IMR-90 (cell line): ENCODE data around the gene DDX41. TPM values are rescaled to one million over a fixed set of nuclear protein-coding genes. Genes with fewer than 3 reads are reported as not detected.

Source experiments
- ATAC-seq: fragments of 200-7000 bp; cut with Tn5 transposase; 2 replicates; pipeline ENCODE4 v1.9.1; 2020; ENCODE audit warnings: low read depth, mild to moderate bottlenecking, moderate library complexity
- BruUV-seq: library from RNA; stranded (reverse); fragments of 400-500 nt; replicated peaks from 2 replicates; lab custom pipeline; 2021; lab: Mats Ljungman, UMichigan
- CTCF ChIA-PET: fragments of 300-600 bp; formaldehyde crosslinking; extraction: SDS; loops from one replicate; lab custom pipeline; 2021; ENCODE audit warnings: antibody characterized with exemption; lab: Yijun Ruan, JAX
- POLR2A ChIA-PET: fragments of 300-600 bp; sonication (Branson Sonifier 250); formaldehyde crosslinking; loops from one replicate; lab custom pipeline; 2022; ENCODE audit warnings: antibody characterized with exemption; ENCODE audit not compliant: unreplicated experiment; lab: Charles Lee
- DNase-seq: peaks from one replicate; pipeline ENCODE4 v3.0.0; 2013
- H2AFZ ChIP-seq: replicated peaks from 2 replicates; pipeline ENCODE3; 2013; ENCODE audit warnings: low read length, mild to moderate bottlenecking; ENCODE audit not compliant: poor library complexity
- H2AK5ac ChIP-seq: 2 replicates; pipeline ENCODE4 v1.6.1; 2013; ENCODE audit warnings: low read depth, low read length, inconsistent platforms
- H2AK9ac ChIP-seq: replicated peaks from 2 replicates; pipeline ENCODE3; 2013; ENCODE audit warnings: mild to moderate bottlenecking, low read depth, low read length, moderate library complexity; ENCODE audit not compliant: poor library complexity
- H2BK120ac ChIP-seq: 2 replicates; pipeline ENCODE4 v1.6.1; 2013; ENCODE audit warnings: low read depth, low read length, inconsistent platforms
- H2BK15ac ChIP-seq: 3 replicates; pipeline ENCODE4 v1.6.1; 2013; ENCODE audit warnings: low read depth, low read length, inconsistent platforms
- H2BK20ac ChIP-seq: 2 replicates; pipeline ENCODE4 v1.6.1; 2013; ENCODE audit warnings: low read depth, mild to moderate bottlenecking, inconsistent platforms, low read length, moderate library complexity
- H2BK5ac ChIP-seq: 2 replicates; pipeline ENCODE4 v1.6.1; 2013; ENCODE audit warnings: mild to moderate bottlenecking, low read depth, low read length, inconsistent platforms; ENCODE audit not compliant: poor library complexity, severe bottlenecking
- H3K14ac ChIP-seq: replicated peaks from 2 replicates; pipeline ENCODE4 v1.6.1; 2013; ENCODE audit warnings: low read depth, low read length, inconsistent platforms
- H3K18ac ChIP-seq: 2 replicates; pipeline ENCODE4 v1.6.1; 2013; ENCODE audit warnings: low read depth, low read length, control low read depth
- H3K23ac ChIP-seq: 2 replicates; pipeline ENCODE4 v1.6.1; 2013; ENCODE audit warnings: low read depth, low read length, inconsistent platforms
- H3K27ac ChIP-seq: 2 replicates; pipeline ENCODE4 v1.5.1; 2013; ENCODE audit warnings: mild to moderate bottlenecking, control low read depth, low read length; ENCODE audit not compliant: insufficient read depth
- H3K27me3 ChIP-seq: 2 replicates; pipeline ENCODE4 v1.6.1; 2013; ENCODE audit warnings: low read length; ENCODE audit not compliant: control insufficient read depth, insufficient read depth
- H3K36me3 ChIP-seq: 2 replicates; pipeline ENCODE4 v1.6.1; 2013; ENCODE audit warnings: low read length, mixed read lengths; ENCODE audit not compliant: control insufficient read depth, insufficient read depth
- H3K4ac ChIP-seq: 2 replicates; pipeline ENCODE4 v1.6.1; 2013; ENCODE audit warnings: low read depth, low read length, inconsistent platforms
- H3K4me1 ChIP-seq: 2 replicates; pipeline ENCODE4 v1.6.1; 2013; ENCODE audit warnings: low read length, mixed read lengths; ENCODE audit not compliant: control insufficient read depth, insufficient read depth
- H3K4me2 ChIP-seq: 2 replicates; pipeline ENCODE4 v1.6.1; 2013; ENCODE audit warnings: low read depth, mild to moderate bottlenecking, control low read depth, low read length, moderate library complexity
- H3K4me3 ChIP-seq: 2 replicates; pipeline ENCODE4 v1.5.1; 2013; ENCODE audit warnings: low read depth, mild to moderate bottlenecking, control low read depth, low read length, moderate library complexity; ENCODE audit not compliant: insufficient read depth
- H3K56ac ChIP-seq: 2 replicates; pipeline ENCODE4 v1.6.1; 2013; ENCODE audit warnings: low read length, inconsistent platforms; ENCODE audit not compliant: insufficient read depth; ENCODE audit errors: extremely low read depth
- H3K79me1 ChIP-seq, 2 experiments: 2 replicates each; pipeline ENCODE4 v1.6.1; 2013; ENCODE audit warnings: low read length in 2 of 2, inconsistent platforms in 1 of 2, low read depth in 1 of 2
- H3K9ac ChIP-seq: 2 replicates; pipeline ENCODE4 v1.6.1; 2013; ENCODE audit warnings: low read depth, low read length, control low read depth
- H3K9me1 ChIP-seq: 2 replicates; pipeline ENCODE4 v1.6.1; 2013; ENCODE audit warnings: low read length, inconsistent platforms; ENCODE audit not compliant: insufficient read depth
- H3K9me3 ChIP-seq: 2 replicates; pipeline ENCODE4 v1.6.1; 2013; ENCODE audit warnings: low read length; ENCODE audit not compliant: control insufficient read depth, insufficient read depth
- H4K20me1 ChIP-seq: 2 replicates; pipeline ENCODE4 v1.6.1; 2013; ENCODE audit warnings: low read length, inconsistent platforms; ENCODE audit not compliant: insufficient read depth
- H4K5ac ChIP-seq: 2 replicates; pipeline ENCODE4 v1.6.1; 2013; ENCODE audit warnings: mild to moderate bottlenecking, low read depth, low read length, control low read depth
- H4K8ac ChIP-seq, 2 experiments: 2 replicates each; pipeline ENCODE4 v1.6.1; 2013; ENCODE audit warnings: low read depth in 2 of 2, low read length in 2 of 2, control low read depth in 1 of 2, inconsistent platforms in 1 of 2
- H4K91ac ChIP-seq: 2 replicates; pipeline ENCODE4 v1.6.1; 2013; ENCODE audit warnings: low read depth, low read length, inconsistent platforms; ENCODE audit not compliant: insufficient read depth
- BHLHE40 ChIP-seq: fragments of 150-350 bp; IDR thresholded peaks from 2 replicates; pipeline ENCODE4 v1.6.1; 2016; ENCODE audit warnings: mild to moderate bottlenecking, low read depth, low read length
- CEBPB ChIP-seq: IDR thresholded peaks from 2 replicates; pipeline ENCODE4 v1.6.1; 2012; ENCODE audit warnings: low read depth, low read length, improper control_type of control experiment
- CHD1 ChIP-seq: IDR thresholded peaks from 2 replicates; pipeline ENCODE4 v1.6.1; 2012; ENCODE audit warnings: low read depth, low read length, improper control_type of control experiment
- FOS ChIP-seq: fragments of 150-350 bp; IDR thresholded peaks from 2 replicates; pipeline ENCODE4 v1.6.1; 2016; ENCODE audit warnings: low read depth, low read length
- MXI1 ChIP-seq: IDR thresholded peaks from 2 replicates; pipeline ENCODE4 v1.6.1; 2012; ENCODE audit warnings: low read depth, mild to moderate bottlenecking, low read length, moderate library complexity, borderline replicate concordance
- NFE2L2 ChIP-seq: fragments of 150-350 bp; IDR thresholded peaks from 2 replicates; pipeline ENCODE4 v1.6.1; 2016; ENCODE audit warnings: low read depth, mild to moderate bottlenecking, low read length
- POLR2A ChIP-seq: IDR thresholded peaks from 2 replicates; pipeline ENCODE4 v1.6.1; 2012; ENCODE audit warnings: mild to moderate bottlenecking, low read depth, low read length
- RAD21 ChIP-seq: IDR thresholded peaks from 2 replicates; pipeline ENCODE4 v1.6.1; 2012; ENCODE audit warnings: low read length, improper control_type of control experiment
- SMC3 ChIP-seq: fragments of 150-350 bp; IDR thresholded peaks from 2 replicates; pipeline ENCODE4 v1.6.1; 2016; ENCODE audit warnings: low read depth, mild to moderate bottlenecking, antibody characterized with exemption, low read length, moderate library complexity
- WGBS, 2 experiments: methylation state at CpG; one replicate each; pipeline versions ENCODE4 v1.1.5 to v1.1.7; 2013; ENCODE audit warnings: missing lambda C conversion rate in 2 of 2; ENCODE audit not compliant: insufficient read length in 1 of 2; ENCODE audit errors: extremely low coverage in 2 of 2; 5-methylcytosine and 5-hydroxymethylcytosine counted together
- dilution Hi-C: fragments of 300-500 bp; cut with HindIII; formaldehyde crosslinking; loops from one replicate; pipeline ENCODE4 v1.14.3; 2018; ENCODE audit warnings: low sequenced_read_pairs; ENCODE audit not compliant: unreplicated experiment
- in situ Hi-C: fragments of 300-500 bp; cut with MboI; formaldehyde crosslinking; loops from 3 replicates; pipeline ENCODE4 v1.14.3; 2019; ENCODE audit warnings: low sequenced_read_pairs, inconsistent platforms, mixed read lengths
- intact Hi-C: fragments of 100-400 bp; cut with micrococcal nuclease; formaldehyde crosslinking; loops from 2 replicates; pipeline ENCODE4 v1.10.0; 2022
- polyA plus RNA-seq, 3 experiments: library from polyadenylated mRNA; depleted of rRNA; stranded (reverse); fragments of >200 nt; gene quantifications; 2 replicates each; pipeline ENCODE4 v1.2.3, GENCODE V29; 2012; ENCODE audit warnings: low replicate concordance in 1 of 3
- total RNA-seq: library from RNA; depleted of rRNA; stranded (reverse); fragments of >200 nt; gene quantifications from 2 replicates; pipeline ENCODE4 v1.2.3, GENCODE V29; 2012
- TF ChIP-seq, protein P1 (sequence below): fragments of 150-350 bp; IDR thresholded peaks from 2 replicates; pipeline ENCODE4 v1.6.1; 2016; ENCODE audit warnings: low read depth, mild to moderate bottlenecking, low read length, moderate library complexity, borderline replicate concordance
- TF ChIP-seq, protein P2 (sequence below): fragments of 150-350 bp; IDR thresholded peaks from 2 replicates; pipeline ENCODE4 v1.6.1; 2017; ENCODE audit warnings: mild to moderate bottlenecking, antibody characterized with exemption, low read length, low read depth
- TF ChIP-seq, protein P3 (sequence below): conservative IDR thresholded peaks from 2 replicates; pipeline ENCODE4 v1.5.1; 2012; ENCODE audit warnings: mild to moderate bottlenecking, low read depth, low read length, improper control_type of control experiment

The DDX41 gene
- total and polyA plus RNA-seq, 2 of the 4 experiments (the other 2 are of a cell fraction): 130 to 170 TPM

DNA sequence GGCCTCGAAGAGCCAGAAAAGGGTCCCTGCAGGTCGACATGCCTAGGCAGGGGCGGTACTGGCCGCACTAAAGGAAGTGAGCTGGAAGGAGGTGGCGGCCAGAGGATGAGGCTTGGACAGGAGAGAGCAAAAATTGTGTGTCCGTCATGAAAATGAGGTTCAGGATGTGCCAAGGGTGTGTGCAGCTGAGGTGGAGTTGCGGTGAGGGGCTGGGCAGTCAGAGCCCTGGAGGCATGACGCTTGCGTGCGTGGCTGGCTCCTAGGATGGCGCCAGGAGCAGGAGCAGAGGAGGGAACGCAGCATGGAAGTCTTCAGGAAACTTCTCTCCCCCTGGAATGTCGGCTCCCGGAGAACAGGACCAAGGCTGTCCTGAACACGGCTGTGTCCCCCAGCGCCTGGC, 13.9 kb downstream of the DDX41 start:
- no peak for ATAC-seq
- Histone ChIP-seq H3K27me3 (no peaks in the 10 kb centered on the region), H3K9ac (no peak overlapping the region), H3K23ac (no peak overlapping the region), H3K9me3 (no peaks in the 10 kb centered on the region), H3K18ac (no peak overlapping the region), H3K4me2 (no peak overlapping the region), H2BK15ac (no peak overlapping the region), H4K5ac (no peak overlapping the region), H4K91ac (no peak overlapping the region), H3K4me3 (no peak overlapping the region), H2AK9ac (no peak overlapping the region), H3K79me1 (peaks cover 7 to 13% of the 10 kb centered on the region in 2 experiments; a peak in 2 of 4 replicates), H2AK5ac (no peak overlapping the region), H2BK5ac (no peak overlapping the region), H2AFZ (no peak overlapping the region), H3K36me3 (peaks cover 6% of the 10 kb centered on the region), H3K4ac (no peak overlapping the region), H3K4me1 (peaks cover 15% of the 10 kb centered on the region; the same call in 1 of the 2 replicates), H3K56ac (no peak overlapping the region), H4K20me1 (no peaks in the 10 kb centered on the region), H3K9me1 (peaks cover 3% of the 10 kb centered on the region; the same call in 1 of the 2 replicates), H2BK120ac (no peak overlapping the region), H3K14ac (no peak overlapping the region), H4K8ac (no peak overlapping the region), H3K27ac (no peak overlapping the region), H2BK20ac (no peak overlapping the region)
- TF ChIP-seq CHD1: no peak
- TF ChIP-seq POLR2A: no peak
- no peak for TF ChIP-seq FOS
- TF ChIP-seq RAD21: no peak
- no peak for TF ChIP-seq BHLHE40
- TF ChIP-seq, protein P1, sequence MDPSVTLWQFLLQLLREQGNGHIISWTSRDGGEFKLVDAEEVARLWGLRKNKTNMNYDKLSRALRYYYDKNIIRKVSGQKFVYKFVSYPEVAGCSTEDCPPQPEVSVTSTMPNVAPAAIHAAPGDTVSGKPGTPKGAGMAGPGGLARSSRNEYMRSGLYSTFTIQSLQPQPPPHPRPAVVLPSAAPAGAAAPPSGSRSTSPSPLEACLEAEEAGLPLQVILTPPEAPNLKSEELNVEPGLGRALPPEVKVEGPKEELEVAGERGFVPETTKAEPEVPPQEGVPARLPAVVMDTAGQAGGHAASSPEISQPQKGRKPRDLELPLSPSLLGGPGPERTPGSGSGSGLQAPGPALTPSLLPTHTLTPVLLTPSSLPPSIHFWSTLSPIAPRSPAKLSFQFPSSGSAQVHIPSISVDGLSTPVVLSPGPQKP: no peak
- no peak for TF ChIP-seq CEBPB
- TF ChIP-seq, protein P2, sequence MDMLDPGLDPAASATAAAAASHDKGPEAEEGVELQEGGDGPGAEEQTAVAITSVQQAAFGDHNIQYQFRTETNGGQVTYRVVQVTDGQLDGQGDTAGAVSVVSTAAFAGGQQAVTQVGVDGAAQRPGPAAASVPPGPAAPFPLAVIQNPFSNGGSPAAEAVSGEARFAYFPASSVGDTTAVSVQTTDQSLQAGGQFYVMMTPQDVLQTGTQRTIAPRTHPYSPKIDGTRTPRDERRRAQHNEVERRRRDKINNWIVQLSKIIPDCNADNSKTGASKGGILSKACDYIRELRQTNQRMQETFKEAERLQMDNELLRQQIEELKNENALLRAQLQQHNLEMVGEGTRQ: no peak
- TF ChIP-seq MXI1: no peak
- no peak for TF ChIP-seq NFE2L2
- TF ChIP-seq, protein P3, sequence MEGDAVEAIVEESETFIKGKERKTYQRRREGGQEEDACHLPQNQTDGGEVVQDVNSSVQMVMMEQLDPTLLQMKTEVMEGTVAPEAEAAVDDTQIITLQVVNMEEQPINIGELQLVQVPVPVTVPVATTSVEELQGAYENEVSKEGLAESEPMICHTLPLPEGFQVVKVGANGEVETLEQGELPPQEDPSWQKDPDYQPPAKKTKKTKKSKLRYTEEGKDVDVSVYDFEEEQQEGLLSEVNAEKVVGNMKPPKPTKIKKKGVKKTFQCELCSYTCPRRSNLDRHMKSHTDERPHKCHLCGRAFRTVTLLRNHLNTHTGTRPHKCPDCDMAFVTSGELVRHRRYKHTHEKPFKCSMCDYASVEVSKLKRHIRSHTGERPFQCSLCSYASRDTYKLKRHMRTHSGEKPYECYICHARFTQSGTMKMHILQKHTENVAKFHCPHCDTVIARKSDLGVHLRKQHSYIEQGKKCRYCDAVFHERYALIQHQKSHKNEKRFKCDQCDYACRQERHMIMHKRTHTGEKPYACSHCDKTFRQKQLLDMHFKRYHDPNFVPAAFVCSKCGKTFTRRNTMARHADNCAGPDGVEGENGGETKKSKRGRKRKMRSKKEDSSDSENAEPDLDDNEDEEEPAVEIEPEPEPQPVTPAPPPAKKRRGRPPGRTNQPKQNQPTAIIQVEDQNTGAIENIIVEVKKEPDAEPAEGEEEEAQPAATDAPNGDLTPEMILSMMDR: no peak
- no peak for TF ChIP-seq SMC3
- ChIA-PET CTCF (no interaction called here), POLR2A (no interaction called here)
- intact Hi-C loops: no loop called here
- DNase-seq: no peak
- WGBS, 2 experiments: 83% methylated on average over 16 of the region's 16 CpGs; no CpG with 5 or more reads in 1 of the 2 experiments
- BruUV-seq: no TSS peak
- in situ Hi-C loops: no loop called here
- dilution Hi-C loops: no loop called here
